A673 (cell line): ENCODE results near the gene DMAC2L. TPM values are rescaled to one million over a fixed set of nuclear protein-coding genes. Genes with fewer than 3 reads are reported as not detected.
"Not testable (repeated sequence)": the region's sequence is repeated elsewhere in the genome, so short reads cannot be mapped to it uniquely, and the experiment has no call there.

ENCODE experiments used
- BruUV-seq: library from RNA; stranded (reverse); fragments of 400-500 nt; replicated peaks from 2 replicates; lab custom pipeline; 2021; lab: Mats Ljungman, UMichigan
- CTCF ChIA-PET: fragments of 300-600 bp; sonication (Branson Sonifier 250); formaldehyde crosslinking; loops from one replicate; lab custom pipeline; 2022; ENCODE audit warnings: antibody characterized with exemption; lab: Charles Lee
- POLR2A ChIA-PET: fragments of 300-600 bp; sonication (Branson Sonifier 250); formaldehyde crosslinking; loops from one replicate; lab custom pipeline; 2022; ENCODE audit warnings: antibody characterized with exemption; ENCODE audit not compliant: low non-redundant PET; lab: Charles Lee
- DNase-seq: peaks from one replicate; pipeline ENCODE4 v3.0.0-alpha.2; 2015; ENCODE audit warnings: low spot score
- H3K27ac ChIP-seq: fragments of 200-600 bp; sonication (generic); 2 replicates; pipeline ENCODE4 v1.5.1; 2016; ENCODE audit warnings: mixed run types, low read depth, mild to moderate bottlenecking, mixed read lengths, antibody characterized with exemption, low read length; ENCODE audit not compliant: poor library complexity, severe bottlenecking
- H3K27me3 ChIP-seq: fragments of 200-600 bp; sonication (generic); replicated peaks from 2 replicates; pipeline ENCODE4 v1.6.1; 2017; ENCODE audit warnings: mixed run types, low read depth, mild to moderate bottlenecking, mixed read lengths, antibody characterized with exemption, low read length; ENCODE audit not compliant: insufficient read depth, poor library complexity
- H3K36me3 ChIP-seq: fragments of 200-600 bp; sonication (generic); 2 replicates; pipeline ENCODE4 v1.6.1; 2016; ENCODE audit warnings: mixed run types, mild to moderate bottlenecking, mixed read lengths, antibody characterized with exemption, low read length; ENCODE audit not compliant: insufficient read depth, poor library complexity, severe bottlenecking
- H3K4me1 ChIP-seq: fragments of 200-600 bp; sonication (generic); 2 replicates; pipeline ENCODE4 v1.6.1; 2017; ENCODE audit warnings: mixed run types, mild to moderate bottlenecking, mixed read lengths, antibody characterized with exemption, low read length; ENCODE audit not compliant: insufficient read depth, poor library complexity, severe bottlenecking
- H3K4me3 ChIP-seq: fragments of 200-600 bp; sonication (generic); 2 replicates; pipeline ENCODE4 v1.5.1; 2016; ENCODE audit warnings: low read depth, mixed run types, mild to moderate bottlenecking, mixed read lengths, low read length; ENCODE audit not compliant: poor library complexity, severe bottlenecking
- H3K9me3 ChIP-seq: fragments of 200-600 bp; sonication (generic); 2 replicates; pipeline ENCODE4 v1.6.1; 2016; ENCODE audit warnings: mixed run types, low read depth, mild to moderate bottlenecking, mixed read lengths, antibody characterized with exemption, low read length; ENCODE audit not compliant: poor library complexity, severe bottlenecking
- EZH2 ChIP-seq: fragments of 200-600 bp; sonication (generic); IDR thresholded peaks from 2 replicates; pipeline ENCODE4 v1.6.1; 2017; ENCODE audit warnings: borderline replicate concordance, low read depth, mild to moderate bottlenecking, mixed read lengths, antibody characterized with exemption, low read length; ENCODE audit not compliant: poor library complexity, severe bottlenecking
- intact Hi-C: fragments of 100-400 bp; cut with micrococcal nuclease; formaldehyde crosslinking; loops from one replicate; pipeline ENCODE4 v1.10.0; 2022; ENCODE audit not compliant: unreplicated experiment
- total RNA-seq: library from RNA; stranded (reverse); gene quantifications from 2 replicates; pipeline ENCODE4 v1.2.3, GENCODE V29; 2021
- TF ChIP-seq, protein P1 (sequence below): fragments of 300-800, 200-600 bp; sonication (generic); conservative IDR thresholded peaks from 2 replicates; pipeline ENCODE4 v1.5.1; 2017; ENCODE audit warnings: low read depth, mild to moderate bottlenecking, antibody characterized with exemption, low read length, moderate library complexity, mixed read lengths

DMAC2L gene
- total RNA-seq, 1 experiment from 2014 or later, result 18.4 TPM

- no peak for DNase-seq
- intact Hi-C loops, result no loop called here
- H3K9me3 ChIP-seq, result no peaks in the 10 kb centered on the region
- no peak overlapping the region for H3K27ac ChIP-seq
- BruUV-seq, result no TSS peak
- TF ChIP-seq, protein P1, sequence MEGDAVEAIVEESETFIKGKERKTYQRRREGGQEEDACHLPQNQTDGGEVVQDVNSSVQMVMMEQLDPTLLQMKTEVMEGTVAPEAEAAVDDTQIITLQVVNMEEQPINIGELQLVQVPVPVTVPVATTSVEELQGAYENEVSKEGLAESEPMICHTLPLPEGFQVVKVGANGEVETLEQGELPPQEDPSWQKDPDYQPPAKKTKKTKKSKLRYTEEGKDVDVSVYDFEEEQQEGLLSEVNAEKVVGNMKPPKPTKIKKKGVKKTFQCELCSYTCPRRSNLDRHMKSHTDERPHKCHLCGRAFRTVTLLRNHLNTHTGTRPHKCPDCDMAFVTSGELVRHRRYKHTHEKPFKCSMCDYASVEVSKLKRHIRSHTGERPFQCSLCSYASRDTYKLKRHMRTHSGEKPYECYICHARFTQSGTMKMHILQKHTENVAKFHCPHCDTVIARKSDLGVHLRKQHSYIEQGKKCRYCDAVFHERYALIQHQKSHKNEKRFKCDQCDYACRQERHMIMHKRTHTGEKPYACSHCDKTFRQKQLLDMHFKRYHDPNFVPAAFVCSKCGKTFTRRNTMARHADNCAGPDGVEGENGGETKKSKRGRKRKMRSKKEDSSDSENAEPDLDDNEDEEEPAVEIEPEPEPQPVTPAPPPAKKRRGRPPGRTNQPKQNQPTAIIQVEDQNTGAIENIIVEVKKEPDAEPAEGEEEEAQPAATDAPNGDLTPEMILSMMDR, result no peak
- TF ChIP-seq EZH2, result no peak
- ChIA-PET POLR2A (no interaction called here), CTCF (no interaction called here)
- no peak overlapping the region for H3K4me3 ChIP-seq
- no peaks in the 10 kb centered on the region for H3K27me3 ChIP-seq
- no peaks in the 10 kb centered on the region for H3K36me3 ChIP-seq
- H3K4me1 ChIP-seq, result no peaks in the 10 kb centered on the region
Observed at GRCh38 chr14:50360851-50361250, 48.7 kb downstream of the DMAC2L start.

DNA sequence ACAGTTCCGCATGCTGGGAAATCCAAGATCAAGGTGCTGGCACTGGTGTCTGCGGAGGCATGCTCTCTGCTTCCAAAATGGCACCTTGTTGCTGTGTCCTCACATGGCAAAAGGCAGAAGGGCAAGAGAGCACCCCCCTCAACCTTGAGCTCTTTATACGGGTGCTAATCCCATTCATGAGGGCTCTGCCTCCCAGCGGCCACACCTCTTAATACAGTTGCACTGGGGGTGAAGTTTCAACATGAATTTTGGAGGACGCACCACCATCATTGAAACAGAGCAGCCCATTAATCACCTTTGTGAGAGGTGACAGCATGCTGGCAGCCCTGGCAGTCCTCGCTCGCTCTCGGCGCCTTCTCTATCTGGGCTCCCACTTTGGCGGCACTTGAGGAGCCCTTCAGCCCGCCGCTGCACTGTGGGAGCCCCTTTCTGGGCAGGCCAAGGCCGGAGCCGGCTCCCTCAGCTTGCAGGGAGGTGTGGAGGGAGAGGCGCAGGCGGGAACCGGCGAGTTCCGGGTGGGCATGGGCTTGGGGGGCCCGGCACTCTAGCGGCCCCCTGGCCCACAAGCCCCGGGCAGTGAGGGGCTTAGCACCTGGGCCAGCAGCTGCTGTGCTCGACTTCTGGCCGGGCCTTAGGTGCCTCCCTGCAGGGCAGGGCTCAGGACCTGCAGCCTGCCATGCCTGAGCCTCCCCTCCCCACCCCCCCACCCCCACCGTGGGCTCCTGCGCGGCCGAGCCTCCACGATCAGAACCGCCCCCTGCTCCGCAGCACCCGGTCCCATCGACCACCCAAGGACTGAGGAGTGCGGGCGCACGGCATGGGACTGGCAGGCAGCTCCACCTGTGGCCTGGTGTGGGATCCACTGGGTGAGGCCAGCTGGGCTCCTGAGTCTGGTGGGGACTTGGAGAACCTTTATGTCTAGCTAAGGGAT, 49.6 kb downstream of the DMAC2L start:
- BruUV-seq, POLR2A ChIA-PET, H3K4me3 ChIP-seq, H3K36me3 ChIP-seq, intact Hi-C loops, H3K9me3 ChIP-seq, H3K27ac ChIP-seq, H3K4me1 ChIP-seq, CTCF ChIA-PET, H3K27me3 ChIP-seq, DNase-seq: not testable (repeated sequence)

- no peaks in the 10 kb centered on the region for H3K36me3 ChIP-seq
- H3K4me3 ChIP-seq, result no peak overlapping the region
- H3K27ac ChIP-seq, result no peak overlapping the region
- no TSS peak for BruUV-seq
- ChIA-PET CTCF (no interaction called here), POLR2A (no interaction called here)
- no peaks in the 10 kb centered on the region for H3K9me3 ChIP-seq
- DNase-seq, result no peak
- no peak for TF ChIP-seq EZH2
- TF ChIP-seq, protein P1, result no peak
- no peaks in the 10 kb centered on the region for H3K27me3 ChIP-seq
- no peaks in the 10 kb centered on the region for H3K4me1 ChIP-seq
- intact Hi-C loops, result no loop called here
Observed at GRCh38 chr14:50362764-50363713, 50.9 kb downstream of the DMAC2L start.
